Posterior cingulate gyrus (tissue), 11 donors: ENCODE results near the gene HRH1.

Source experiments
- DNase-seq, 10 donors: peaks; one replicate each; pipeline versions ENCODE4 v3.0.0 to v3.0.0-alpha.2; 2020 to 2021; ENCODE audit warnings: mixed read lengths in 3 of 10
- intact Hi-C: fragments of 100-400 bp; cut with DNase I; formaldehyde crosslinking; loops from one replicate; pipeline ENCODE4 v1.15.1; 2023

The HRH1 gene

DNA sequence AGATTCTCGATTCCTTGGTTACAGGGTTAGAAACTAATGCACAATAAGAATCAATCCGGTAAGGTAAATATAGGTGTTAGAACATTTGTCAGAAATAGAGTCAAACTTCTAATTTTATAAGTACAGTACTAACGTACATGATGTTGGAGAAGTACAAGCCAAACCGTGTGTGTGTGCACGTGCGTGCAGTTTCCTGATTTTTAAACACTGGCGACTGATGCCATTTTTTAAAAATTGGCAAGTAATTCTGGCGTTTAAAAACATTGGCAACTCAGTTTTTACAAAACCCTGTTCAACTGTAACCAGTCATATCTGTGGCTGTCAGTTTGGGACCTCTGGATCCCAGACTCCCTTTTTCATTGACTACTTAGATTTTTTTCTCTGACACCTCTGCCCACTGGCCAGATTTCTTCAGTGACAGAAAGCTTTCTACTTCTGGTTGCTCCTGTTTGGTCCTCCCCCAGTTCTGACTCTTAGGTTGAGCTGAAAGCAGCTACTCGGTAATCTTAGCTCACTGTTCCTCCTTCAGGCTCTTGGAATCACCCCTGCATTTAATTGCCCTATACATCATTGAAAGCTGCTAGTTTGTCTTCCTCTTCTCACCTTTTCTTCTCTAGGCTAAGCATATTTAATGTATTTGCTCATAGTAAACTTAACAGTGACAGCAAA, 118.7 kb downstream of the HRH1 start:
- DNase-seq = no peak

GRCh38 chr3:11273891-11274291, 119.6 kb downstream of the HRH1 start:
- intact Hi-C loops = loop anchor here (10.0 kb wide), 1 partner anchor 371 kb away; the partner anchor contains the start of gene VGLL4
- no peak for DNase-seq

More for the DNA sequence above, 118.7 kb downstream of the HRH1 start:
- intact Hi-C loops = loop anchor here (10.0 kb wide), 1 partner anchor 372 kb away; the partner anchor contains the start of gene VGLL4

- no peak for DNase-seq
- intact Hi-C loops = loop anchor here (10.0 kb wide), 1 partner anchor 370 kb away; the partner anchor contains the start of gene VGLL4
Measured at GRCh38 chr3:11274566-11275142, 120.4 kb downstream of the HRH1 start.

- no peak for DNase-seq
- intact Hi-C loops = loop anchor here (10.0 kb wide), 1 partner anchor 369 kb away; the partner anchor contains the start of gene VGLL4
Measured at GRCh38 chr3:11275926-11276325, 121.6 kb downstream of the HRH1 start.

- DNase-seq = peak in 1 of 10 donors; percentile 17
- intact Hi-C loops = loop anchor here (10.0 kb wide), 1 partner anchor 368 kb away; the partner anchor contains the start of gene VGLL4
Measured at GRCh38 chr3:11276901-11277300, 122.6 kb downstream of the HRH1 start.

- intact Hi-C loops = no loop called here
Measured at GRCh38 chr3:11282250-11283138, 128.2 kb downstream of the HRH1 start.

GRCh38 chr3:11283139-11283475, 128.8 kb downstream of the HRH1 start:
- no peak for DNase-seq
- intact Hi-C loops = no loop called here

More at GRCh38 chr3:11282250-11283138, 128.2 kb downstream of the HRH1 start:
- peak; percentile 46 to 94 (median 69) for DNase-seq

- no peak for DNase-seq
- intact Hi-C loops = no loop called here
Measured at GRCh38 chr3:11284011-11284410, 129.7 kb downstream of the HRH1 start.

GRCh38 chr3:11285471-11285870, 131.2 kb downstream of the HRH1 start:
- intact Hi-C loops = no loop called here
- DNase-seq = no peak

GRCh38 chr3:11287404-11287803, 133.1 kb downstream of the HRH1 start:
- intact Hi-C loops = no loop called here
- no peak for DNase-seq

DNA sequence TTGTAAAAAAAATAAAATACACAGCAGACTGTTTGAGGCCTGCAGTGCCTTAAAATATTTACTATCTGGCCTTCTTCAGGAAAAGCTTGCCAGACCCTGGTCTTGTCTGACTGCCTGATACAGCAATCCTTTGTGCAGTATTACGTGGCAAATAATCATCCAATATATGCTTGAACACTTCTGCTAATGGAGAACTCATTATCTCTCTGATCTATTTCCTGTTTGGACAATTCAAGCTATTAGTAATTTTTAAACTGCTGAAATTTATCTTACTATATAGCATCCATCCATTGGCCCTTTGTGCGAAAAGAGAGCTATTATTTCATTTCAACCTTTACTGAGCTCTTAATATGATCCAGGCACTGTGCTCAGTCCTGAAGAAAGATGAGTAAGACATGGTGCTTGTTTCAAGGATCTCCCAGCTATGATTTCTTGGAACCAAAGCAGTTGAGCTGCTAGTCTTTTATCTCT, 133.8 kb downstream of the HRH1 start:
- DNase-seq = no peak
- intact Hi-C loops = no loop called here

DNA sequence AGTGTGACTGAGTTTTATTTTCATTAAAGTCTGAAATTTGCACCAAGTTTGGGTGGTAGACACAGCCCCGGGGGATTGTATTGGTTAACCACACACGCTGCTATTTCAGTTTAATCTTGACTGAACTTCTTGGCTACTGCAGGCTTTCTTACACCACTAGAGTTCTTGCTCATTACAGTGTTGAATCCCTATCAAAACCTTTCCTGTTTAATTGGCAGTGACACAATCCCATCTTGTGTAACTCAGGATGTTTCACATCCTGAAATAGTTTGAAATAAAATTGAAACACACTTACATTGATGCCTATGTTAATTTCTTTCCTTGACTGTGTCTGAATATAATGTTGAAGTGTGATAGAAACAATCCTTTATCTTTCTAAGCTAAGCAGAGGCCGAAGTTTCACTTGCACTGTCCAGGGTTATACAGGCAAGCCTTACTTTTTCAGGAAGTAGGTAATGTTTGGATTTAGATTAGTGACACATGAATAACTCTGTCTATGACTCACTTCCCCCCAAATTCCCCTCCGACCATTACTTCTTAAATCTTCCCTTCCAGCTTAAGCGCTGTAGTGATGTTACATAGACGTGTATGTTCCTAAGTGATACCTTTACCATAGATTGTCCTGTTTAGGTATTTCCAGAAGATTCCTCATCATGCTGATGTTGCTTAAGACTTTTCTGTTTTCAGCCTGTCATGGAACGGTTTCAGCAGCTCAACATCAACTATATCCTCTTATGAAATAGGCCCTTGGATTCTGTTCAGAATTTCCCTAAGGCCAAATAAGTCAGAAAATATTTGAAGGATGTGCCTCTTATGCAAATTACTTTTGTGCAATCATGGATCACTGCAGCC, 134.7 kb downstream of the HRH1 start:
- DNase-seq = no peak
- intact Hi-C loops = no loop called here

DNA sequence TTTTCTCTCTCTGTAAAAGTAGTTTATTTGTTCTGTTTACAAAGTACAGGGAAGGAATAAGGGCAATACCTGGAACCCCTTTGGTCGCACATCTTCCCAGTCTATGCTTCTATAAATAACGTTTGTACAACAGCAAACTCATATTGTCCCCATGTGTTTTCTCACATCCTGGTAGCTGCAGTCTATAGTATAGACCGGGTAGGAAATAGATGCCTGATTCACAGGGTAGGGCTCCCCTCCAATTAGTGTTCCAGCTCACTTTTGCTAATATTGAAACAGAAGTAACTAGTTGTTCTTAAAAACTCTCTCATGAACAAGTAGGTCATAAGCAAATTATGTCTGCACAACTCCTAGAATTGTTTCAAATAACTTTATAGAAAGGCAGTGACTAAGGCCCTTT, 135.6 kb downstream of the HRH1 start:
- DNase-seq = no peak
- intact Hi-C loops = no loop called here

- DNase-seq = no peak
- intact Hi-C loops = no loop called here
Measured at GRCh38 chr3:11290743-11291680, 136.7 kb downstream of the HRH1 start.

- intact Hi-C loops = no loop called here
- DNase-seq = no peak
Measured at GRCh38 chr3:11291808-11292207, 137.5 kb downstream of the HRH1 start.

DNA sequence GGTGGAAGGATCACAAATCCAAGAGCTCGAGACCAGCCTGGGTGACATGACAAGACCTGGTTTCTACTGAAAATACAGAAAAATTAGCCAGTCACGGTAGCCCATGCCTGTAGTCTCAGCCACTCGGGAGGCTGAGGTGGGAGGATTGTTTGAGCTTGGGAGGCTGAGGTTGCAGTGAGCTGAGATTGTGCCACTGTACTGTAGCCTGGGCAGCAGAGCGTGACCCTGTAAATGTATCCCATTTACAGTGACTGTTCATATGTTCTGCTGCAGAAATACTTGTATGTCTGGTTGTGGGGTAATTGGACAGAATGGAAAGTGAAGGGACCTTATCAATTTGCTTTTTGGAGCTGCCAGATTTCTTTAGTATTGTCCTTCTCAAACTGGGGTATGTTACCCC, 142.8 kb downstream of the HRH1 start:
- DNase-seq = no peak
- intact Hi-C loops = no loop called here

DNA sequence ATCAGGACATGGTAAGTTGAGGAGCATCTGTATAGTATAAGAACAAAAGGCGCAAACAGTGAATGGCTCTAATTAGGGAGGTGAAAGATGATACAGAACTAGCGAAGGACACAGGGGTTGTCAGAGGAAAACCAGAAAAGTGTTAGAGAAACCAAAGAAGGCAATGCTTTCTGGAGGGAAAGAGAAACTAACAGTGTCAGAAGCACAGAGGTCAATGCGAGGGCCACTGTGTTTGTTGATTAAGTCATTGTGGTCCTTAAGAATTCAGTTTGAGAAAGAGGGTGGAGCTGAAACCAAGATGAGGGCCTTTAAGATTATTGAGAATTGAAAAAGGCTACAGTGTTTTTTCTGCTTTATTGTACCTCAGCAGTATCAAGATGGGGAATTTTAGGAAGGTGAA, 146.7 kb downstream of the HRH1 start:
- intact Hi-C loops = no loop called here
- DNase-seq = no peak

- intact Hi-C loops = no loop called here
Measured at GRCh38 chr3:11302444-11302843, 148.2 kb downstream of the HRH1 start.

DNA sequence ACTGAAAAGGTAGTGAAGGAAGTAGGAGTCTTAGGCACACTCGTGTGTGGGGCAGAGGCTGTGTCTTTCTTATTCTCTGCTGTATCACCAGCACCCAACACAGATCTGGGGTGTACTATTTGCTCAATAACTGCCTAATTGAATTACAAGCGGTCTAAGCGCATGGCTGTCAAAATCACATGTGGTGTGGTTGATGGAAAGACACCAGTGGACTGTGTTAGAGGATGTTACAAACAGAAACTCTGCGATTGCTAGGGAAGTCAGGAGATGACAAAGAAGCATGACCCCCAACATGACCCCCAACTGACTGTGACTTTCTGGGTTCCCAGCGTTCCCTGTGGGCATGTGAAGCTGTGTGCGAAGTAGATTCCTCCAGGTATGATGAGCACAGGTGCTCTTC, 149.9 kb downstream of the HRH1 start:
- DNase-seq = no peak
- intact Hi-C loops = no loop called here

More at GRCh38 chr3:11302444-11302843, 148.2 kb downstream of the HRH1 start:
- no peak for DNase-seq
